HCT116 (cell line): Measurements from ENCODE around the gene NEUROD1. TPM values are rescaled to one million over a fixed set of nuclear protein-coding genes. Genes with fewer than 3 reads are reported as not detected.

Experiments used
- ATAC-seq: fragments of 200-7000 bp; cut with Tn5 transposase; 2 replicates; pipeline ENCODE4 v1.9.1; 2020; ENCODE audit warnings: mild to moderate bottlenecking, moderate library complexity
- BruUV-seq: library from RNA; stranded (reverse); fragments of 400-500 nt; replicated peaks from 2 replicates; lab custom pipeline; 2021; lab: Mats Ljungman, UMichigan
- CTCF ChIA-PET: fragments of 300-600 bp; sonication (Branson Sonifier 250); formaldehyde crosslinking; loops from one replicate; lab custom pipeline; 2021; ENCODE audit warnings: antibody characterized with exemption; lab: Charles Lee
- POLR2A ChIA-PET: fragments of 300-600, 350-600 bp; sonication (Branson Sonifier 250); formaldehyde crosslinking; loops from one replicate; lab custom pipeline; 2021; ENCODE audit warnings: antibody characterized with exemption; lab: Charles Lee
- RAD21 ChIA-PET, 2 experiments: fragments of 300-600 bp; sonication (Branson Sonifier 250); formaldehyde crosslinking; loops; one replicate each; lab custom pipeline; 2023; ENCODE audit warnings: low total read pairs in 2 of 2; ENCODE audit not compliant: uncharacterized antibody in 2 of 2, unreplicated experiment in 2 of 2, low non-redundant PET in 1 of 2; lab: Charles Lee
- DNase-seq: peaks from one replicate; pipeline ENCODE4 v3.0.0-alpha.2; 2010; ENCODE audit warnings: low read depth, low spot score
- H2AFZ ChIP-seq: fragments of 200-600 bp; shearing (Covaris generic), sonication (generic); 2 replicates; pipeline ENCODE4 v1.6.1; 2017; ENCODE audit warnings: low read depth, mixed run types, mixed read lengths, antibody characterized with exemption, low read length; ENCODE audit not compliant: poor library complexity, severe bottlenecking
- H3K27ac ChIP-seq: 2 replicates; pipeline ENCODE4 v1.5.1; 2012; ENCODE audit warnings: low read depth, low read length
- H3K27me3 ChIP-seq: fragments of 200-600 bp; sonication (generic); 2 replicates; pipeline ENCODE4 v1.6.1; 2016; ENCODE audit warnings: mixed run types, low read length, mixed read lengths; ENCODE audit not compliant: insufficient read depth
- H3K36me3 ChIP-seq, 2 experiments: fragments of 200-500 bp in 1 of 2; fragments of 200-600 bp in 1 of 2; sonication (Bioruptor generic) in 1 of 2; sonication (generic) in 1 of 2; 2 replicates each; pipeline versions ENCODE4 v1.5.1 to v1.6.1; 2014 to 2016; ENCODE audit warnings: low read length in 2 of 2, inconsistent platforms in 1 of 2, mixed read lengths in 1 of 2, mixed run types in 1 of 2; ENCODE audit not compliant: insufficient read depth in 2 of 2, control insufficient read depth in 1 of 2
- H3K4me1 ChIP-seq, 2 experiments: fragments of 200-600 bp in 1 of 2; sonication (generic) in 1 of 2; 2 replicates each; pipeline versions ENCODE4 v1.5.1 to v1.6.1; 2012 to 2017; ENCODE audit warnings: low read length in 2 of 2, inconsistent platforms in 1 of 2, mild to moderate bottlenecking in 1 of 2, mixed read lengths in 1 of 2, mixed run types in 1 of 2, moderate library complexity in 1 of 2; ENCODE audit not compliant: insufficient read depth in 2 of 2, control insufficient read depth in 1 of 2
- H3K4me2 ChIP-seq: fragments of 200-600 bp; sonication (generic); 2 replicates; pipeline ENCODE4 v1.6.1; 2017; ENCODE audit warnings: mixed run types, low read length, mixed read lengths
- H3K4me3 ChIP-seq, 2 experiments: fragments of 200-600 bp in 1 of 2; sonication (generic) in 1 of 2; replicated peaks in 1 of 2; 2 replicates each; pipeline ENCODE4 v1.5.1; 2011 to 2016; ENCODE audit warnings: low read length in 2 of 2, control low read depth in 1 of 2, low read depth in 1 of 2, mild to moderate bottlenecking in 1 of 2, mixed read lengths in 1 of 2, mixed run types in 1 of 2
- H3K79me2 ChIP-seq: fragments of 200-600 bp; sonication (generic); 2 replicates; pipeline ENCODE4 v1.6.1; 2017; ENCODE audit warnings: mild to moderate bottlenecking, mixed run types, low read length, moderate library complexity, mixed read lengths; ENCODE audit not compliant: insufficient read depth
- H3K9ac ChIP-seq: fragments of 200-600 bp; sonication (generic); 2 replicates; pipeline ENCODE4 v1.6.1; 2016; ENCODE audit warnings: low read length, mixed read lengths
- H3K9me2 ChIP-seq: fragments of 200-600 bp; sonication (generic), shearing (Covaris generic); 2 replicates; pipeline ENCODE4 v1.6.1; 2017; ENCODE audit warnings: mixed run types, mild to moderate bottlenecking, moderate library complexity; ENCODE audit not compliant: insufficient read depth
- H3K9me3 ChIP-seq, 2 experiments: fragments of 200-500 bp in 1 of 2; fragments of 200-600 bp in 1 of 2; sonication (Bioruptor generic) in 1 of 2; sonication (generic) in 1 of 2; 2 replicates each; pipeline ENCODE4 v1.6.1; 2014 to 2017; ENCODE audit warnings: low read length in 2 of 2, mixed read lengths in 2 of 2, inconsistent platforms in 1 of 2, low read depth in 1 of 2, mild to moderate bottlenecking in 1 of 2, mixed run types in 1 of 2, moderate library complexity in 1 of 2; ENCODE audit not compliant: control insufficient read depth in 1 of 2, insufficient read depth in 1 of 2
- H4K20me1 ChIP-seq: fragments of 200-600 bp; sonication (generic), shearing (Covaris generic); 2 replicates; pipeline ENCODE4 v1.6.1; 2017; ENCODE audit warnings: mixed run types, mild to moderate bottlenecking, moderate library complexity; ENCODE audit not compliant: insufficient read depth
- CBX3 ChIP-seq: IDR thresholded peaks from 2 replicates; pipeline ENCODE4 v1.6.1; 2012; ENCODE audit warnings: low read depth
- CEBPB ChIP-seq: IDR thresholded peaks from 2 replicates; pipeline ENCODE4 v1.6.1; 2012; ENCODE audit warnings: low read depth
- EGR1 ChIP-seq: IDR thresholded peaks from 2 replicates; pipeline ENCODE4 v1.6.1; 2012; ENCODE audit warnings: low read depth
- JUND ChIP-seq: IDR thresholded peaks from 2 replicates; pipeline ENCODE4 v1.6.1; 2012
- POLR2A ChIP-seq: IDR thresholded peaks from 2 replicates; pipeline ENCODE4 v1.7.0; 2011; ENCODE audit warnings: borderline replicate concordance; ENCODE audit not compliant: insufficient read depth, insufficient read length; ENCODE audit errors: extremely low read depth
- RAD21 ChIP-seq: IDR thresholded peaks from 2 replicates; pipeline ENCODE4 v1.6.1; 2012; ENCODE audit warnings: low read depth, mild to moderate bottlenecking
- TCF7L2 ChIP-seq: IDR thresholded peaks from 2 replicates; pipeline ENCODE4 v1.7.0; 2011; ENCODE audit warnings: borderline replicate concordance, inconsistent platforms; ENCODE audit not compliant: insufficient read depth, insufficient read length; ENCODE audit errors: extremely low read depth
- intact Hi-C: fragments of 100-400 bp; cut with micrococcal nuclease; formaldehyde crosslinking; loops from 2 replicates; pipeline ENCODE4 v1.10.0; 2022
- total RNA-seq: library from RNA; stranded (reverse); gene quantifications from one replicate; pipeline ENCODE4 v1.2.1, GENCODE V29; 2021; ENCODE audit not compliant: unreplicated experiment
- TF ChIP-seq, protein P1 (sequence below): IDR thresholded peaks from 2 replicates; pipeline ENCODE4 v1.6.1; 2012

The NEUROD1 gene
- total RNA-seq, 1 experiment from 2014 or later, result not detected

- Histone ChIP-seq H3K36me3 (no peaks in the 10 kb centered on the region), H3K9me2 (no peaks in the 10 kb centered on the region), H3K9me3 (no peaks in the 10 kb centered on the region), H3K4me3 (peak overlapping the region in 1 of 2 experiments; percentile 32; a peak in 1 of 4 replicates), H3K27me3 (peaks cover 14% of the 10 kb centered on the region; the same call in 1 of the 2 replicates), H4K20me1 (no peaks in the 10 kb centered on the region), H3K4me1 (peaks cover 0 to 10% of the 10 kb centered on the region in 2 experiments; a peak in 2 of 4 replicates), H3K79me2 (no peaks in the 10 kb centered on the region), H3K9ac (no peak overlapping the region), H3K27ac (no peak overlapping the region), H2AFZ (no peak overlapping the region), H3K4me2 (peak overlapping the region; percentile 61)
- no TSS peak for BruUV-seq
- RAD21 ChIA-PET, result interaction anchor here in 1 of 2 experiments (0.6 kb wide), 1 partner anchor 1083 kb away, joined by 4 read pairs; no protein-coding TSS in a partner anchor
- intact Hi-C loops, result no loop called here
- POLR2A ChIA-PET, result no interaction called here
- DNase-seq (no peak), ATAC-seq (peak; percentile 57)
- TF ChIP-seq CBX3 (no peak), CEBPB (no peak), POLR2A (no peak), EGR1 (no peak), RAD21 (no peak), TCF7L2 (no peak), JUND (no peak)
- TF ChIP-seq, protein P1, sequence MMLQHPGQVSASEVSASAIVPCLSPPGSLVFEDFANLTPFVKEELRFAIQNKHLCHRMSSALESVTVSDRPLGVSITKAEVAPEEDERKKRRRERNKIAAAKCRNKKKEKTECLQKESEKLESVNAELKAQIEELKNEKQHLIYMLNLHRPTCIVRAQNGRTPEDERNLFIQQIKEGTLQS, result no peak
- CTCF ChIA-PET, result interaction anchor here (0.7 kb wide), 1 partner anchor 613 kb away, joined by 3 read pairs; no protein-coding TSS in a partner anchor
Measured at GRCh38 chr2:181682795-181683517, 2.6 kb upstream of the NEUROD1 start.
